ENCODE measurements around the gene RBMS1.

Gene RBMS1

GRCh38 chr2:160493227-160494028 is at the start of gene RBMS1:
Gene RBMS1, minus strand, starts transcription at chr2:160493807. Its CDS starts 444 bp downstream, at chr2:160493363.
- DNase-seq, result peak; percentile 35

- DNase-seq, result no peak
Observed at GRCh38 chr2:160541745-160542144, 48.1 kb upstream of the RBMS1 start.

- DNase-seq, result no peak
Observed at GRCh38 chr2:160538559-160539355, 45.1 kb upstream of the RBMS1 start.

- DNase-seq, result no peak
Observed at GRCh38 chr2:160538115-160538514, 44.5 kb upstream of the RBMS1 start.

GRCh38 chr2:160534996-160535395 is 41.4 kb upstream of the RBMS1 start:
- no peak for DNase-seq

- no peak for DNase-seq
Observed at GRCh38 chr2:160534249-160534648, 40.6 kb upstream of the RBMS1 start.

GRCh38 chr2:160533482-160533881 is 39.9 kb upstream of the RBMS1 start:
- no peak for DNase-seq

- DNase-seq, result no peak
Observed at GRCh38 chr2:160532388-160532787, 38.8 kb upstream of the RBMS1 start.

- no peak for DNase-seq
Observed at GRCh38 chr2:160522951-160523710, 29.5 kb upstream of the RBMS1 start.

GRCh38 chr2:160517731-160518130 is 24.1 kb upstream of the RBMS1 start:
- DNase-seq, result no peak

GRCh38 chr2:160516547-160517365 is 23.1 kb upstream of the RBMS1 start:
- DNase-seq, result no peak

GRCh38 chr2:160515120-160515519 is 21.5 kb upstream of the RBMS1 start:
- no peak for DNase-seq

- no peak for DNase-seq
Observed at GRCh38 chr2:160513120-160513519, 19.5 kb upstream of the RBMS1 start.

GRCh38 chr2:160512491-160512890 is 18.9 kb upstream of the RBMS1 start:
- DNase-seq, result no peak

- no peak for DNase-seq
Observed at GRCh38 chr2:160510617-160511016, 17.0 kb upstream of the RBMS1 start.

- DNase-seq, result no peak
Observed at GRCh38 chr2:160509016-160509415, 15.4 kb upstream of the RBMS1 start.

- DNase-seq, result no peak
Observed at GRCh38 chr2:160507464-160507863, 13.9 kb upstream of the RBMS1 start.

- DNase-seq, result no peak
Observed at GRCh38 chr2:160507046-160507407, 13.4 kb upstream of the RBMS1 start.

- no peak for DNase-seq
Observed at GRCh38 chr2:160506371-160507045, 12.9 kb upstream of the RBMS1 start.

- DNase-seq, result no peak
Observed at GRCh38 chr2:160505256-160505655, 11.6 kb upstream of the RBMS1 start.

GRCh38 chr2:160502478-160502877 is 8.9 kb upstream of the RBMS1 start:
- DNase-seq, result no peak

- no peak for DNase-seq
Observed at GRCh38 chr2:160501370-160501769, 7.8 kb upstream of the RBMS1 start.

All from CD4-positive, alpha-beta T cell treated with Interferon gamma for 1 hour (primary cell).